Fibroblast of lung (primary cell): ENCODE data around the gene GM2A. TPM values are rescaled to one million over a fixed set of nuclear protein-coding genes. Genes with fewer than 3 reads are reported as not detected.

Experiments used
- DNase-seq, 2 donors: peaks; one replicate each; pipeline versions ENCODE4 v3.0.0 to v3.0.0-alpha.2; 2010; ENCODE audit warnings: low read depth in 2 of 2
- H2AFZ ChIP-seq: 2 replicates; pipeline ENCODE4 v1.5.1; 2012; ENCODE audit warnings: low read length, control low read depth, inconsistent platforms
- H3K27ac ChIP-seq: 2 replicates; pipeline ENCODE4 v1.5.1; 2011; ENCODE audit warnings: low read length, control low read depth; ENCODE audit not compliant: insufficient read depth
- H3K27me3 ChIP-seq: 2 replicates; pipeline ENCODE4 v1.5.1; 2011; ENCODE audit warnings: mild to moderate bottlenecking, low read length; ENCODE audit not compliant: control insufficient read depth, insufficient read depth
- H3K36me3 ChIP-seq: 2 replicates; pipeline ENCODE4 v1.5.1; 2011; ENCODE audit warnings: low read length; ENCODE audit not compliant: control insufficient read depth, insufficient read depth
- H3K4me1 ChIP-seq: 2 replicates; pipeline ENCODE4 v1.5.1; 2011; ENCODE audit warnings: low read length; ENCODE audit not compliant: control insufficient read depth, insufficient read depth; ENCODE audit errors: extremely low read depth
- H3K4me2 ChIP-seq: 2 replicates; pipeline ENCODE4 v1.5.1; 2011; ENCODE audit warnings: low read length, control low read depth; ENCODE audit not compliant: insufficient read depth; ENCODE audit errors: extremely low read depth
- H3K4me3 ChIP-seq, 4 experiments: fragments of 200-600 bp in 1 of 4; sonication (generic) in 1 of 4; replicated peaks in 1 of 4; 2 replicates each; pipeline ENCODE4 v1.5.1; 2011 to 2016; ENCODE audit warnings: low read length in 4 of 4, low read depth in 3 of 4, mild to moderate bottlenecking in 3 of 4, control low read depth in 2 of 4, inconsistent platforms in 1 of 4, mixed read lengths in 1 of 4; ENCODE audit not compliant: insufficient read depth in 1 of 4; ENCODE audit errors: control extremely low read depth in 1 of 4
- H3K79me2 ChIP-seq: 2 replicates; pipeline ENCODE4 v1.5.1; 2012; ENCODE audit warnings: mild to moderate bottlenecking, low read length, inconsistent platforms; ENCODE audit not compliant: control insufficient read depth, insufficient read depth
- H3K9ac ChIP-seq: 2 replicates; pipeline ENCODE4 v1.5.1; 2011; ENCODE audit warnings: mild to moderate bottlenecking, low read length, control low read depth; ENCODE audit not compliant: insufficient read depth
- H3K9me3 ChIP-seq: 2 replicates; pipeline ENCODE4 v1.5.1; 2012; ENCODE audit warnings: low read depth, low read length; ENCODE audit not compliant: control insufficient read depth, insufficient read depth
- H4K20me1 ChIP-seq: 2 replicates; pipeline ENCODE4 v1.5.1; 2011; ENCODE audit warnings: low read length; ENCODE audit not compliant: control insufficient read depth, insufficient read depth; ENCODE audit errors: extremely low read depth
- EZH2 ChIP-seq: IDR thresholded peaks from 2 replicates; pipeline ENCODE4 v1.5.1; 2012; ENCODE audit warnings: low read length, control low read depth, mild to moderate bottlenecking; ENCODE audit errors: missing control alignments
- polyA plus RNA-seq, 2 donors: library from polyadenylated mRNA; depleted of rRNA in 1 of 2; stranded (reverse) in 1 of 2; unstranded in 1 of 2; fragments of >200 nt; gene quantifications; 2 replicates each; pipeline ENCODE4 v1.2.1, GENCODE V29; 2011 to 2012; ENCODE audit warnings: missing spikeins in 1 of 2
- total RNA-seq: library from RNA; depleted of rRNA; stranded (reverse); fragments of >200 nt; gene quantifications from 2 replicates; pipeline ENCODE4 v1.2.1, GENCODE V29; 2014
- TF ChIP-seq, protein P1 (sequence below), 2 donors: IDR thresholded peaks in 1 of 2; conservative IDR thresholded peaks in 1 of 2; 1 replicate in 1 of 2; 2 replicates in 1 of 2; pipeline ENCODE4 v1.5.1; 2011 to 2012; ENCODE audit warnings: low read length in 2 of 2, control low read depth in 1 of 2, inconsistent platforms in 1 of 2, low read depth in 1 of 2, mild to moderate bottlenecking in 1 of 2

GM2A gene
- total and polyA plus RNA-seq, 2 donors (not counting 1 experiment from before 2014, with no cell fraction given), result 11.9 to 28.2 TPM

DNA sequence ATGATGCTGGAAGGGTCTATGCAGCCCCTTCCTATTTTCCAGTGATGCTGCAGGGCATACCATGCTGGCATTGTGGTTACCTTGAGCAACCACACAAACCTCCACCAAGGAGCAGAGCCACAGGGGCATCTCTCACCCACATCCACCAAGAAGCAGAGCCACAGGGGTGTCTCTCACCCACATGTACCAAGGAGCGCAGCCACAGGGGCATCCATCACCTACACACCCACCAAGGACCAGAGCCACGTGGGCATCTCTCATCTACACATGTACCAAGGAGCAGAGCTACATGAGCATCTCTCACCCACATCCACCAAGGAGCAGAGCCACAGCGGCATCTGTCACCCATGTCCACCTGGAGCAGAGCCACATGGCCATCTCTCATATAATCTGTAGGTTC is 8.8 kb upstream of the GM2A start:
- Histone ChIP-seq H3K4me3 (no peak overlapping the region), H3K27ac (no peak overlapping the region), H4K20me1 (no peaks in the 10 kb centered on the region), H3K4me1 (no peaks in the 10 kb centered on the region), H3K27me3 (peaks cover 2% of the 10 kb centered on the region), H3K79me2 (no peaks in the 10 kb centered on the region), H3K4me2 (no peak overlapping the region), H3K9ac (no peak overlapping the region), H3K9me3 (no peaks in the 10 kb centered on the region), H2AFZ (no peak overlapping the region), H3K36me3 (no peaks in the 10 kb centered on the region)
- no peak for DNase-seq
- no peak for TF ChIP-seq EZH2
- TF ChIP-seq, protein P1, sequence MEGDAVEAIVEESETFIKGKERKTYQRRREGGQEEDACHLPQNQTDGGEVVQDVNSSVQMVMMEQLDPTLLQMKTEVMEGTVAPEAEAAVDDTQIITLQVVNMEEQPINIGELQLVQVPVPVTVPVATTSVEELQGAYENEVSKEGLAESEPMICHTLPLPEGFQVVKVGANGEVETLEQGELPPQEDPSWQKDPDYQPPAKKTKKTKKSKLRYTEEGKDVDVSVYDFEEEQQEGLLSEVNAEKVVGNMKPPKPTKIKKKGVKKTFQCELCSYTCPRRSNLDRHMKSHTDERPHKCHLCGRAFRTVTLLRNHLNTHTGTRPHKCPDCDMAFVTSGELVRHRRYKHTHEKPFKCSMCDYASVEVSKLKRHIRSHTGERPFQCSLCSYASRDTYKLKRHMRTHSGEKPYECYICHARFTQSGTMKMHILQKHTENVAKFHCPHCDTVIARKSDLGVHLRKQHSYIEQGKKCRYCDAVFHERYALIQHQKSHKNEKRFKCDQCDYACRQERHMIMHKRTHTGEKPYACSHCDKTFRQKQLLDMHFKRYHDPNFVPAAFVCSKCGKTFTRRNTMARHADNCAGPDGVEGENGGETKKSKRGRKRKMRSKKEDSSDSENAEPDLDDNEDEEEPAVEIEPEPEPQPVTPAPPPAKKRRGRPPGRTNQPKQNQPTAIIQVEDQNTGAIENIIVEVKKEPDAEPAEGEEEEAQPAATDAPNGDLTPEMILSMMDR (conservative IDR thresholded peaks at IDR 0.05 in 1 of 2, IDR thresholded peaks at IDR 0.05 in 1 of 2; ENCODE audit: low read depth in 1 of 2, low read length in 2 of 2), result no peak

- Histone ChIP-seq H3K4me3 (no peak overlapping the region), H3K9me3 (no peaks in the 10 kb centered on the region), H4K20me1 (no peaks in the 10 kb centered on the region), H2AFZ (no peak overlapping the region), H3K9ac (no peak overlapping the region), H3K4me1 (no peaks in the 10 kb centered on the region), H3K4me2 (no peak overlapping the region), H3K36me3 (no peaks in the 10 kb centered on the region), H3K79me2 (no peaks in the 10 kb centered on the region), H3K27ac (no peak overlapping the region), H3K27me3 (peaks cover 2% of the 10 kb centered on the region)
- TF ChIP-seq, protein P1 (conservative IDR thresholded peaks at IDR 0.05 in 1 of 2, IDR thresholded peaks at IDR 0.05 in 1 of 2; ENCODE audit: low read depth in 1 of 2, low read length in 2 of 2), result no peak
- no peak for TF ChIP-seq EZH2
- no peak for DNase-seq
Observed at GRCh38 chr5:151245680-151246219, 7.2 kb upstream of the GM2A start.

GRCh38 chr5:151248651-151249050 is 4.3 kb upstream of the GM2A start:
- no peaks in the 10 kb centered on the region for H3K4me1 ChIP-seq
- H3K27me3 ChIP-seq, result peaks cover 2% of the 10 kb centered on the region
- H3K27ac ChIP-seq, result no peak overlapping the region
- H3K79me2 ChIP-seq, result no peaks in the 10 kb centered on the region
- H3K4me2 ChIP-seq, result no peak overlapping the region
- no peak overlapping the region for H3K9ac ChIP-seq
- no peaks in the 10 kb centered on the region for H4K20me1 ChIP-seq
- H2AFZ ChIP-seq, result no peak overlapping the region
- no peak overlapping the region for H3K4me3 ChIP-seq
- no peaks in the 10 kb centered on the region for H3K9me3 ChIP-seq
- no peak for DNase-seq
- TF ChIP-seq, protein P1 (conservative IDR thresholded peaks at IDR 0.05 in 1 of 2, IDR thresholded peaks at IDR 0.05 in 1 of 2; ENCODE audit: low read depth in 1 of 2, low read length in 2 of 2), result no peak
- no peak for TF ChIP-seq EZH2
- no peaks in the 10 kb centered on the region for H3K36me3 ChIP-seq
